ENCODE data around the gene TSPAN13.
A peak's percentile ranks its signal among the peaks of the same experiment; 100 is the strongest.

Gene TSPAN13

DNA sequence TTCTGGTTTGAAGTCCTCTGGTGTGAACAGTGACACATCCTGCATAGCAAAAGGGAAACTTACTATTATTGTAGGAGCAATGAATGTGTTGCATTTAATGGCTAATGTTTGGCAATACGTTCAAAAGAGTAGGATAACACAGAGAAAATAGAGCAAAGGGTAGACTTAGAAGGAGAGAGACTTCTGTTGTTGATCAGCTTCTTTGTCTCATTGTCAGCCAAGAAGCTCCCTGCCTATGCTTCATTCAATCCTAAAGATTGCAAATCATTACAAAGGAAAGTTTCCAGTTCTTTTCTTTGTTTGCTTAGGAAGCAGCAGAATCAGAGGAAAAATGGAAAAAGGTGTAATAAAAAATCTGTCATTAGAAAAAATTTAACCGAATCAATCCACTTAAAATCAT is 7.9 kb upstream of the TSPAN13 start:
- H3K9me3 ChIP-seq (ENCODE audit: low read length), result no peaks in the 10 kb centered on the region
- no peaks in the 10 kb centered on the region for H3F3A ChIP-seq (ENCODE audit: insufficient read depth, low read length)
- H4K20me1 ChIP-seq (ENCODE audit: insufficient read depth, low read length), result no peaks in the 10 kb centered on the region
- H3K27ac ChIP-seq (ENCODE audit: low read depth, low read length, poor library complexity, severe bottlenecking), result no peak overlapping the region
- no peaks in the 10 kb centered on the region for H3K36me3 ChIP-seq (ENCODE audit: insufficient read depth, low read length)
- H3K9me2 ChIP-seq (ENCODE audit: low read depth, low read length), result no peaks in the 10 kb centered on the region
- no peaks in the 10 kb centered on the region for H3K79me2 ChIP-seq (ENCODE audit: insufficient read depth, low read length)
- H2AFZ ChIP-seq (ENCODE audit: low read length), result no peak overlapping the region
- no peak overlapping the region for H3K4me2 ChIP-seq (ENCODE audit: low read length)
- no peak for TF ChIP-seq CTCF (IDR thresholded peaks at IDR 0.05; ENCODE audit: low read length)
- no peak for TF ChIP-seq EZH2 (IDR thresholded peaks at IDR 0.05; ENCODE audit: borderline replicate concordance, low read length)
- H3K9ac ChIP-seq (ENCODE audit: low read length), result no peak overlapping the region
- no peak overlapping the region for H3K4me3 ChIP-seq (ENCODE audit: low read depth, low read length, poor library complexity, severe bottlenecking)
- 0 out of 2 replicates have a peak, but pooled peaks cover 3% of the 10 kb centered on the region for H3K27me3 ChIP-seq (ENCODE audit: insufficient read depth, low read length)
- H3K4me1 ChIP-seq (ENCODE audit: insufficient read depth, low read length, severe bottlenecking), result no peaks in the 10 kb centered on the region

GRCh38 chr7:16747102-16747501 is 6.5 kb upstream of the TSPAN13 start:
- TF ChIP-seq EZH2 (IDR thresholded peaks at IDR 0.05; ENCODE audit: borderline replicate concordance, low read length) (no peak), CTCF (IDR thresholded peaks at IDR 0.05; ENCODE audit: low read length) (no peak)
- Histone ChIP-seq H3K36me3 (ENCODE audit: insufficient read depth, low read length) (no peaks in the 10 kb centered on the region), H3K27me3 (ENCODE audit: insufficient read depth, low read length) (no peaks in the 10 kb centered on the region), H3K9me2 (ENCODE audit: low read depth, low read length) (no peaks in the 10 kb centered on the region), H3K4me1 (ENCODE audit: insufficient read depth, low read length, severe bottlenecking) (no peaks in the 10 kb centered on the region), H3K4me3 (ENCODE audit: low read depth, low read length, poor library complexity, severe bottlenecking) (no peak overlapping the region), H3K4me2 (ENCODE audit: low read length) (no peak overlapping the region), H3K27ac (ENCODE audit: low read depth, low read length, poor library complexity, severe bottlenecking) (no peak overlapping the region), H3K9ac (ENCODE audit: low read length) (no peak overlapping the region), H3K79me2 (ENCODE audit: insufficient read depth, low read length) (no peaks in the 10 kb centered on the region), H3K9me3 (ENCODE audit: low read length) (no peaks in the 10 kb centered on the region), H3F3A (ENCODE audit: insufficient read depth, low read length) (no peaks in the 10 kb centered on the region), H4K20me1 (ENCODE audit: insufficient read depth, low read length) (no peaks in the 10 kb centered on the region), H2AFZ (ENCODE audit: low read length) (no peak overlapping the region)

DNA sequence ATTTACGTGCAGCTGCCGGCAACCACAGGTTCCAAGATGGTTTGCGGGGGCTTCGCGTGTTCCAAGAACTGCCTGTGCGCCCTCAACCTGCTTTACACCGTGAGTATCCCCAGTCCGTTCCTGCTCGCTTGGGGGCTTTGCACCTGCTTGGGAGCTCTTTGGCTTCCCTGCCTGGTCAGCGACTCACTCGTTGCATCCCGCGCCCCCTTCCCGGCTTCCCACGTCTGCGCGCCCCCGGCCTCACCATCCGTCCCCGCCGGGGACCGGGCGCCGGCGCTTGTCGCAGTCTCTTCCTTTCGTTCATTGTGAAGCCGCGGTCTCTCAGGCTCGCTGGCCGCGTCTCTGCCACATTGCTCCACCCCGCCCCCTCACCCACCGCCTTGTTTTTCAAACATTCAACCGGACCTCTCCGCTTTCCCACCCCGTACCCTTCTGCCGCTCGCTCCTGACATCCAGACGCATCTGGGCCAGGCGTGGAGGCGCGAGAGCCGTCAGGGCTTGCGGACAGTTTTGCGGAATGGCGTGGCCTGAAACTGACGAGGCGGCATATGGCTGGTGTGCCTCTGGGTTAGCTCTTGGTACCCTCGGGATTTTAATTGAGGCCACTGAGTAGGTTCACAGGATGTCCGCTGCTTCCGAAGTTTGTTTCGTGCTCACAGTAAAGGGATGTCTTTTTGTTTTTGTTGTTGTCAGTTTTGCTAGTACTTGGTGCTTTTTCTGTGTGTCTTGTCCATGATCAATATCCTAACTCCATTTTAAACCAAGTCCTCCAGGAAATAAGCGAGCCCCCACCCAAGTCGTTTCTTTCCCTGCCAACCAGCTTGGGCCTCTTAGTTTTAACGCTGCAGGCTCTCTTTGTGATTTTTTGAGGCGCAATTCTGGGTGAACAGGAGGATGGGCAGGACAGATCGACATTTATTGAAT is 639 bp downstream of the TSPAN13 start:
- Histone ChIP-seq H4K20me1 (ENCODE audit: insufficient read depth, low read length) (no peaks in the 10 kb centered on the region), H2AFZ (ENCODE audit: low read length) (0 out of 2 replicates have a peak overlapping the region, but pooled peaks have one; percentile 14), H3K4me3 (ENCODE audit: low read depth, low read length, poor library complexity, severe bottlenecking) (peak overlapping the region; percentile 83)

More for the DNA sequence above, 639 bp downstream of the TSPAN13 start:
- TF ChIP-seq EZH2 (IDR thresholded peaks at IDR 0.05; ENCODE audit: borderline replicate concordance, low read length) (no peak), CTCF (IDR thresholded peaks at IDR 0.05; ENCODE audit: low read length) (no peak)
- no peaks in the 10 kb centered on the region for H3K36me3 ChIP-seq (ENCODE audit: insufficient read depth, low read length)
- no peaks in the 10 kb centered on the region for H3K27me3 ChIP-seq (ENCODE audit: insufficient read depth, low read length)
- peak overlapping the region; percentile 78 for H3K4me2 ChIP-seq (ENCODE audit: low read length)
- no peaks in the 10 kb centered on the region for H3K9me2 ChIP-seq (ENCODE audit: low read depth, low read length)
- peak overlapping the region; percentile 50 for H3K27ac ChIP-seq (ENCODE audit: low read depth, low read length, poor library complexity, severe bottlenecking)
- H3K9me3 ChIP-seq (ENCODE audit: low read length), result no peaks in the 10 kb centered on the region
- H3F3A ChIP-seq (ENCODE audit: insufficient read depth, low read length), result no peaks in the 10 kb centered on the region
- peak overlapping the region; percentile 68 for H3K9ac ChIP-seq (ENCODE audit: low read length)
- peaks cover 23% of the 10 kb centered on the region for H3K79me2 ChIP-seq (ENCODE audit: insufficient read depth, low read length)
- H3K4me1 ChIP-seq (ENCODE audit: insufficient read depth, low read length, severe bottlenecking), result peaks cover 39% of the 10 kb centered on the region

All from OCI-LY1 (cell line).